ENCODE results near the gene HMCES. TPM values are rescaled to one million over a fixed set of nuclear protein-coding genes. Genes with fewer than 3 reads are reported as not detected.
A peak's percentile ranks its signal among the peaks of the same experiment; 100 is the strongest.

The HMCES gene, protein sequence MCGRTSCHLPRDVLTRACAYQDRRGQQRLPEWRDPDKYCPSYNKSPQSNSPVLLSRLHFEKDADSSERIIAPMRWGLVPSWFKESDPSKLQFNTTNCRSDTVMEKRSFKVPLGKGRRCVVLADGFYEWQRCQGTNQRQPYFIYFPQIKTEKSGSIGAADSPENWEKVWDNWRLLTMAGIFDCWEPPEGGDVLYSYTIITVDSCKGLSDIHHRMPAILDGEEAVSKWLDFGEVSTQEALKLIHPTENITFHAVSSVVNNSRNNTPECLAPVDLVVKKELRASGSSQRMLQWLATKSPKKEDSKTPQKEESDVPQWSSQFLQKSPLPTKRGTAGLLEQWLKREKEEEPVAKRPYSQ
- 36.4 TPM for total RNA-seq (ENCODE audit: unreplicated experiment)
- long read RNA-seq, transcript HMCES-201 (7 exons, 2,515 nt) = major isoform, 19 of 24 reads
- long read RNA-seq, partial matches to known transcripts = 1 of 24 reads
- long read RNA-seq, other reads (novel, unspliced or antisense) = 2 of 24 reads

DNA sequence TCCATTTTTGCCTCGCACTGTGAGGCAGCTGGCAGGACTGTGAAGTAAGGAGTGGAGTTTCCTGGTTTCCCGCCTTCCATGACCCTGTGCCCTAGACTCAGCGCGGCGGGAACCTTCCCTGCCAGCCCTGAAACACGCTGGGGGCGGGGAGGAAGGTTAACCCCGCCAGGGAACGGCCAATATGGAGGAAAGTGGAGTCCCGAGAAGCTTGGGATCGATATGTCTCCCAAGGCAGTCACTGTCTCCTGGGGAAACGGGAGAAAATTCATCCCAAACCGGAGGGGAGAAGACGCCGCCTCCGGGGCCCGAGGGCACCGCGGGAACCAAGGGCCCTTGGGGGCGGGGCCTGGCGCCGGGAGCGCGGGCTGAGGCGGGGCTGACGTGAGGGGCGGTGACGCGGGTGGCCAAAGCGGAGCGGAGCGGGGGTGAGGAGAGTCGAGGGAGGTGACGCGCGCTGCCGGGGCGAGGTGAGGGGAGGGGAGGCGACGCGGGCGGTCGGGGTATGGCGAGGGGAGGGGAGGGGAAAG is at the start of gene HMCES:
Gene HMCES, plus strand, starts transcription at position 432 of the 527 bp plus-strand sequence. CDS start 863 bp downstream, outside the sequence.
- peak within 1 kb of the TSS; percentile 94 for H3K27ac Mint-ChIP-seq (ENCODE audit: unreplicated experiment)
- peaks cover 43% of the 10 kb centered on the region for H3K36me3 Mint-ChIP-seq (ENCODE audit: low read depth, unreplicated experiment)
- peak; percentile 91 for DNase-seq (ENCODE audit: low spot score)
- H3K4me1 Mint-ChIP-seq (ENCODE audit: unreplicated experiment) = peaks cover 16% of the 10 kb centered on the region
- TF ChIP-seq CTCF (IDR thresholded peaks at IDR 0.05; ENCODE audit: unreplicated experiment) = no peak
- no peaks in the 10 kb centered on the region for H3K9me3 Mint-ChIP-seq (ENCODE audit: unreplicated experiment)
- peak within 1 kb of the TSS; percentile 98 for H3K4me3 Mint-ChIP-seq (ENCODE audit: unreplicated experiment)
- peaks cover 6% of the 10 kb centered on the region for H3K27me3 Mint-ChIP-seq (ENCODE audit: unreplicated experiment)

- Mint-ChIP-seq H3K27me3 (ENCODE audit: unreplicated experiment) (peaks cover 1% of the 10 kb centered on the region), H3K9me3 (ENCODE audit: unreplicated experiment) (no peaks in the 10 kb centered on the region), H3K4me1 (ENCODE audit: unreplicated experiment) (peaks cover 50% of the 10 kb centered on the region), H3K27ac (ENCODE audit: unreplicated experiment) (peak overlapping the region; percentile 87), H3K36me3 (ENCODE audit: low read depth, unreplicated experiment) (no peaks in the 10 kb centered on the region), H3K4me3 (ENCODE audit: unreplicated experiment) (peak overlapping the region; percentile 42)
- peak; percentile 39 for DNase-seq (ENCODE audit: low spot score)
- no peak for TF ChIP-seq CTCF (IDR thresholded peaks at IDR 0.05; ENCODE audit: unreplicated experiment)
Measured at GRCh38 chr3:129228891-129229585, 49.6 kb upstream of the HMCES start.

- Mint-ChIP-seq H3K9me3 (ENCODE audit: unreplicated experiment) (no peaks in the 10 kb centered on the region), H3K4me1 (ENCODE audit: unreplicated experiment) (peaks cover 46% of the 10 kb centered on the region), H3K27ac (ENCODE audit: unreplicated experiment) (no peak overlapping the region), H3K4me3 (ENCODE audit: unreplicated experiment) (no peak overlapping the region), H3K27me3 (ENCODE audit: unreplicated experiment) (peaks cover 4% of the 10 kb centered on the region), H3K36me3 (ENCODE audit: low read depth, unreplicated experiment) (no peaks in the 10 kb centered on the region)
- DNase-seq (ENCODE audit: low spot score) = no peak
- no peak for TF ChIP-seq CTCF (IDR thresholded peaks at IDR 0.05; ENCODE audit: unreplicated experiment)
Measured at GRCh38 chr3:129230311-129231019, 48.2 kb upstream of the HMCES start.

- Mint-ChIP-seq H3K27me3 (ENCODE audit: unreplicated experiment) (peaks cover 4% of the 10 kb centered on the region), H3K27ac (ENCODE audit: unreplicated experiment) (no peak overlapping the region)
Measured at GRCh38 chr3:129231331-129232119, 47.1 kb upstream of the HMCES start.

More at GRCh38 chr3:129231331-129232119, 47.1 kb upstream of the HMCES start:
- DNase-seq (ENCODE audit: low spot score) = no peak
- Mint-ChIP-seq H3K4me1 (ENCODE audit: unreplicated experiment) (peaks cover 41% of the 10 kb centered on the region), H3K36me3 (ENCODE audit: low read depth, unreplicated experiment) (no peaks in the 10 kb centered on the region), H3K9me3 (ENCODE audit: unreplicated experiment) (no peaks in the 10 kb centered on the region), H3K4me3 (ENCODE audit: unreplicated experiment) (no peak overlapping the region)
- no peak for TF ChIP-seq CTCF (IDR thresholded peaks at IDR 0.05; ENCODE audit: unreplicated experiment)
